Mesenteric fat pad (tissue), 1 donor: ENCODE results near the gene GYG1. TPM values are rescaled to one million over a fixed set of nuclear protein-coding genes. Genes with fewer than 3 reads are reported as not detected.

Source experiments
- DNase-seq: peaks from one replicate; pipeline ENCODE4 v3.0.0-alpha.2; 2020; ENCODE audit warnings: low spot score
- total RNA-seq: library from RNA; stranded (reverse); fragmentation: NEBNext Ultra II Directional; extraction: Animal tissue kit (Norgen Biotek cat#: 25700); gene quantifications from one replicate; pipeline ENCODE4 v1.2.1, GENCODE V29; 2021
- donor health status: DM: yes; HTN: yes; CAD: no.

Gene GYG1
- total RNA-seq, 1 donor from 2014 or later, result 52.9 TPM

- no peak for DNase-seq
These were observed 25.6 kb downstream of the GYG1 start for GRCh38 chr3:149016669-149017541.

DNA sequence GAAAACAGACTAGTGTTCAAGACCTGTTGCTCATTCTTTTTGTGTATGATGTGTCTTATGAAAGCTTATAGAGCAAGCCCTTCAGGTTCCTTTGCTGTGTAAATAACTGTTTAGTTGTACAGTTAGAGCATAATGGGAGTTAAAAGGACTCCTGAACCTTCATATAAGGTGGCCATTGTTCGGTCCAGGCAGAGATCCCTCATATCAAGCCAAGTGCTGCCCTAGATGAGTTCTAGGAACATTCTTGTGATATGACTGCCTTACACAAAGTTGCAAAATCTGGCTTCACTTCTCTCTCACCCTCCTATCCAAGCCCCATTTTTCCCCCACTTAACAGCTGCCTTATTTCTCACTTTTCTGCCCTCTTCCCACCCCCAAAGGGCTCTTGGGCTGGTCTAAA lies 26.9 kb downstream of the GYG1 start:
- no peak for DNase-seq

DNA sequence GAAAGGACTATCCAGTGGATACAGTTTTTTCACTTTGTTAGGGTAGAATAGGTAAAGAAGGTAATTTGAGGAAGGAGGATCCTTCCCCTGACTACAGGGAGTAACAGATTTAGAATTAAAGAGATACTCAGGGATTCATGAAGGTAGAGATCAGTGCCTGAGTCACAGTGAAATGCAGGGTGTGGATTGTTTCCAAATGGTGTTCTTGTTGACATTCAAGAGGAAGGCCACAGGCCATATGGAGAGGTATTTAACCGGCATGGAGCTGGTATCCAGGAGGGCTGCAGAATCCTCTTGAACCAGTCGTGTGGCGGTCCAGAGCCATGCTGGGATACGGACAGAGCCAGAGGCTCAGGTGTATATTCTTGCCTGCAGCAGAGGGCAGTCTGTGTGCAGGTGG lies 28.2 kb downstream of the GYG1 start:
- no peak for DNase-seq

GRCh38 chr3:149020196-149020838 lies 29.0 kb downstream of the GYG1 start:
- no peak for DNase-seq

GRCh38 chr3:149020839-149021252 lies 29.5 kb downstream of the GYG1 start:
- DNase-seq, result no peak

GRCh38 chr3:149021830-149022229 lies 30.5 kb downstream of the GYG1 start:
- no peak for DNase-seq

DNA sequence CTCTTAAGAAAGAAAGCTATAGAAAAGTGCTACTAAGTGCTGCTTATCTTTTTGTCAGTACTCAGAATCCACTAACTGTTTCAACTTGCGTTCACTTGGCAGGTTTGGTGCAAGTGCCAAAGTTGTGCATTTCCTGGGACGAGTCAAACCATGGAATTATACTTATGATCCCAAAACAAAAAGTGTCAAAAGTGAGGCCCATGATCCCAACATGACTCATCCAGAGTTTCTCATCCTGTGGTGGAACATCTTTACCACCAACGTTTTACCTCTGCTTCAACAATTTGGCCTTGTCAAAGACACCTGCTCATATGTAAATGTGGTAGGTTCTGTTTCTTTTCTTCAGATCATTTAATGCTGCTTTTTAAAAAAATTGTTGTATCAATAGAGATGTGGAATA lies 32.6 kb downstream of the GYG1 start:
- no peak for DNase-seq

DNA sequence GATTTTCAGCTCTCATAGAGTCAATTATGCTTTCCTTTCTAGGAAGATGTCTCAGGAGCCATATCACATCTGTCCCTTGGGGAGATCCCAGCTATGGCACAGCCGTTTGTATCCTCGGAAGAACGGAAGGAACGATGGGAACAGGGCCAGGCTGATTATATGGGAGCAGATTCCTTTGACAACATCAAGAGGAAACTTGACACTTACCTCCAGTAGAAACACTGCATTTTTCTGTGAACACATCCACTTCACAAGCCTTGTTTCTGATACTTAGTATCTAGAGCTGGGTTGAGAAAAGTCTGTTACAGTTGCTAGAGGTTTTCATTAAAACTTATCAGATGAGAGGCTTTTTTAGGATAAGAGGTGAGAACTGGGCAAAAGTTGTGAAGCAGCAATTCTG lies 35.4 kb downstream of the GYG1 start:
- no peak for DNase-seq

GRCh38 chr3:149031096-149031495 lies 39.8 kb downstream of the GYG1 start:
- no peak for DNase-seq

- no peak for DNase-seq
These were observed 46.3 kb downstream of the GYG1 start for GRCh38 chr3:149037684-149038083.

DNA sequence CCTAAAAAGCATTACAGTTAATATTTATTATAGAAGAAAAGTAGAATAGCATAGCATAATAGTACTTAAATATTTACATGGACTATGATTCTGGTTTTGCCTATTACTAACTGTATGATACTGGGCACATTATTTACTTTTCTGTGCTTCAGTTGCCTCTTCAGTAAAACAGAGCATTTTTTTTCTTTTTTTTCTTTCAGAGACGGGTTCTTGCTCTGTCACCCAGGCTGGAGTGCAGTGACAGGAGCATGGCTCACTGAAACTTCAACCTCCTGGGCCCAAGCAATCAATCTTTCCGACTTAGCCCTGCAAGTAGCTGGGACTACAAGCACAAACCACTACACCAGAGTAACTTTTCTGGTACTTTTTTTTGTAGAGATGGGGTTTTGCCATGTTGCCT lies 47.0 kb downstream of the GYG1 start:
- DNase-seq, result no peak

DNA sequence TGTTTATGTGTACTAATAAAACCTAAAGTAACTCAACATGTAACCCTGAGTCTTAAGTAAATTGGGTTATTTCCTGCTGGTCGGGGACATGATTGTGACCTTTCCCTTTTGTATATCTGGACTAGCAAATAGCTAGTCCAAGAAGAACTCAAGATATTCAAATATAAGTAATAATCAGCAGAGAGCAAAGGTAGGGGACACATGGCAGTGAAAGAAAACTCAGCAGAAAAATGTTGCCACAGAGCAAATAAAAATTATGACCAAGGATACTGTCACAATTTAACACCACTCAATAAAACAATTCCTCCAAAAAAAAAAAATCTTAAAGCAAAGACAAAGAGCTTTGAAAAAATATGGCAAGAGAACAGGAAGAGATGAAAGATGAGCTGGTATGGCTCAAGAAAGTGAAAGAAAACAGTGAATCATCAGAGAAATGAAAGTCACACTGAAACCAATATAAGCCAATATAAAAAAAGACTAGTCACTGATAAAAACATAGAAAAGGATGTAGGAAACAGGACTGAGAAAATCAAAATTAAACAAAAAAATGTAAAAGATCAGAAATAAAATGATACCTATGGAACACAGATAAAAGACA lies 51.5 kb downstream of the GYG1 start:
- no peak for DNase-seq

GRCh38 chr3:149044339-149045083 lies 53.2 kb downstream of the GYG1 start:
- no peak for DNase-seq

DNA sequence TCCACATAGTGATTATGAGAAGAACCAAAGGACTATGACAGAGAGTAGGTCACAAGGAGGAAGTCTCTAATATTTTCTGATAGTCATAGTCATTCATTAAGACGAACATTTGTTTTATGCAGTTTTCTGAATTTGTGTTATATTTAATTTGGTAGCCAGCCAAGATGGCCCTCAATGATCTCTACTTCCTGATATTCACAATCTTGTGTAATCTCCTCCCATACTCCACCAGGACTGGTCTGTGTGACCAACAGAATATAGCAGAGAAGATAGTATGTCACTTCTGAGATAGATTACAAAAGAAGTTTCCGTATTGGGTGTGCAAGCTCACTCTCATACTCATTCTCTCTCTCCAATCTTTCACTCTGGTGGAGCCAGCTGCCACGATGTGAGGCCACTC lies 64.2 kb downstream of the GYG1 start:
- DNase-seq, result no peak

DNA sequence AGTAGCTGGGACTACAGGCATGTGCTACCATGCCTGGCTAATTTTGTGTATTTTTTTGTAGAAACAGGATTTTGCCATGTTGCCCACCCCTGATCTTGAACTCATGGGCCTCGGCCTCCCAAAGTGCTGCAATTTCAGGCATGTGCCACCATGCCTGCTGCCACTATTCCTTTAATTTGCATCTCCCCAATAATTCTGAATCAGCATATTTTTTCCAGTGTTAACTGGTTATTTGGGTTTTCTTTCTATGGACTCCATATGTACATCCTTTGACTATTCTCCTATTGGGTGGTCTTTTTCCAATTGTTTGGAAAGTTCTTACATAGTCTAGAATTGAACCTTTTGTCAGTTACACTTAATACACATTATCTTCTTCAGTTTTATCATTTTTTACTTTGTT lies 66.9 kb downstream of the GYG1 start:
- DNase-seq, result no peak

- DNase-seq, result no peak
These were observed 67.3 kb downstream of the GYG1 start for GRCh38 chr3:149058602-149059001.

DNA sequence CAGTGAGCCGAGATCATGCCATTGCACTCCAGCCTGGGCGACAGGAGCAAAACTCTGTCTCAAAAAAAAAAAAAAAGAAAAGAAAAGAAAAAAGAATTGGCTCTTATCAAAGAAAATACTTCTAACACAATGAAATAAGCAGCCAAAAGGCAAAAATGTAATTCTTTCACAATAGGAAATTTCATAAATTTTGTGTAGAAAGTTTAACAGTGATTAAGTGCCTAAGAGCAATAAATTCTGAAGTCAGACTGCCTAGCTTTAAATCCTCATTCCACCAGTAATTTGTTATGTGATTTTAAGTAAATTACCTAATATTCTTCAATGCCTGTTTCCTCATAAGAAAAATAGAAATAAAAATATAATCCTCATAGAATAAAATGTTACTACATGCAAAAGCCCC lies 70.4 kb downstream of the GYG1 start:
- DNase-seq, result no peak

DNA sequence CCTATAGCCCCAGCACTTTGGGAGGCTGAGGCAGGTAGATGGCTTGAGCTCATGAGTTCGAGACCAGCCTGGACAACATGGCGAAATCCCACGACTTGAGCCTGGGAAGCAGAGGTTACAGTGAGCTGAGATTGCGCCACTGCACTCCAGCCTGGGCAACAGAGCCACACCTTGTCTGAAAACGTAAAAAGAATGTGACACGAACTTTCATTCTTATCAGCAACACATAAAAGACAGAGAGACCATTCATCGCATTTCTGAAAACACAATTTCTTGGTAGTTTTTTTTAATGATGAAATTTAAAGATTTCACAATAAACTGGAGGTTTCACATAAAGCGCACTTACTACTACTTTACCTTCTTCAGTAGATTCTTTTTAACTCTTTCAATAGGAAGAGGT lies 76.5 kb downstream of the GYG1 start:
- DNase-seq, result no peak
